Stomach (tissue), 4 donors: ENCODE data around the gene TBC1D20.

Source experiments
- CTCF ChIP-seq, 7 experiments: fragments of 450-650 bp in 4 of 7; fragments of 200-600 bp in 3 of 7; sonication (generic) in 3 of 7; IDR thresholded peaks; one replicate each; pipeline ENCODE4 v1.5.1; 2016 to 2019; ENCODE audit warnings: antibody characterized with exemption in 7 of 7, control low read depth in 2 of 7, mild to moderate bottlenecking in 1 of 7
- POLR2A ChIP-seq, 4 donors: fragments of 450-650 bp; IDR thresholded peaks; one replicate each; pipeline ENCODE4 v1.6.1; 2016; ENCODE audit warnings: antibody characterized with exemption in 4 of 4, control low read depth in 2 of 4, mild to moderate bottlenecking in 1 of 4, moderate library complexity in 1 of 4

GRCh38 chr20:407953-408842 is 54.1 kb downstream of the TBC1D20 start, which contains the start of gene RBCK1:
- TF ChIP-seq CTCF (IDR thresholded peaks at IDR 0.05) (no peak), POLR2A (IDR thresholded peaks at IDR 0.05) (no peak)
